RWPE1 (cell line): Measurements from ENCODE around the gene PKHD1.

Experiments used
- CTCF ChIA-PET: fragments of 350-600 bp; sonication (Branson Sonifier 250); formaldehyde crosslinking; extraction: SDS; loops from one replicate; lab custom pipeline; 2021; lab: Yijun Ruan, JAX
- POLR2A ChIA-PET: fragments of 400-600 bp; formaldehyde crosslinking; extraction: SDS; loops from one replicate; lab custom pipeline; 2020; ENCODE audit warnings: antibody characterized with exemption; ENCODE audit not compliant: low non-redundant PET; lab: Yijun Ruan, JAX
- DNase-seq: peaks from one replicate; pipeline ENCODE4 v3.0.0; 2012; ENCODE audit warnings: low spot score
- H3K27ac ChIP-seq: fragments of 450-650 bp; 2 replicates; pipeline ENCODE4 v1.5.1; 2017
- CTCF ChIP-seq: fragments of 450-650 bp; conservative IDR thresholded peaks from 2 replicates; pipeline ENCODE4 v1.5.1; 2017; ENCODE audit warnings: low read depth, mild to moderate bottlenecking

The PKHD1 gene

GRCh38 chr6:52109171-52109571 lies 21.8 kb upstream of the PKHD1 start:
- ChIA-PET CTCF (no interaction called here), POLR2A (no interaction called here)
- TF ChIP-seq CTCF = no peak
- no peak overlapping the region for H3K27ac ChIP-seq
- DNase-seq = no peak

- no peak for TF ChIP-seq CTCF
- ChIA-PET CTCF (no interaction called here), POLR2A (no interaction called here)
- no peak overlapping the region for H3K27ac ChIP-seq
- no peak for DNase-seq
These were observed 20.7 kb upstream of the PKHD1 start for GRCh38 chr6:52108128-52108527.

GRCh38 chr6:52106994-52107393 lies 19.6 kb upstream of the PKHD1 start:
- CTCF ChIA-PET = no interaction called here
- DNase-seq = no peak
- no peak overlapping the region for H3K27ac ChIP-seq
- no peak for TF ChIP-seq CTCF
- POLR2A ChIA-PET = no interaction called here

GRCh38 chr6:52104979-52105378 lies 17.6 kb upstream of the PKHD1 start:
- ChIA-PET CTCF (no interaction called here), POLR2A (no interaction called here)
- TF ChIP-seq CTCF = no peak
- H3K27ac ChIP-seq = no peak overlapping the region
- no peak for DNase-seq

GRCh38 chr6:52103623-52104022 lies 16.2 kb upstream of the PKHD1 start:
- H3K27ac ChIP-seq = no peak overlapping the region
- CTCF ChIA-PET = no interaction called here
- no peak for DNase-seq
- TF ChIP-seq CTCF = no peak
- POLR2A ChIA-PET = no interaction called here

GRCh38 chr6:52102405-52102804 lies 15.0 kb upstream of the PKHD1 start:
- ChIA-PET POLR2A (no interaction called here), CTCF (no interaction called here)
- H3K27ac ChIP-seq = no peak overlapping the region
- DNase-seq = no peak
- no peak for TF ChIP-seq CTCF

GRCh38 chr6:52098721-52099120 lies 11.3 kb upstream of the PKHD1 start:
- POLR2A ChIA-PET = no interaction called here
- no peak for TF ChIP-seq CTCF
- no peak overlapping the region for H3K27ac ChIP-seq
- DNase-seq = no peak
- CTCF ChIA-PET = interaction anchor here (0.6 kb wide), 1 partner anchor 137 kb away, joined by 3 read pairs; no protein-coding TSS in a partner anchor
